Mesendoderm (in vitro differentiated cells): Measurements from ENCODE around the gene ZNF80.

Experiments
- DNase-seq: peaks from one replicate; pipeline ENCODE4 v3.0.0; 2013
- H2AK5ac ChIP-seq: 2 replicates; pipeline ENCODE4 v1.6.1; 2013; ENCODE audit warnings: low read length, inconsistent platforms
- H2BK120ac ChIP-seq: 2 replicates; pipeline ENCODE4 v1.6.1; 2013; ENCODE audit warnings: low read depth, mild to moderate bottlenecking, low read length, moderate library complexity, mixed read lengths
- H2BK15ac ChIP-seq: replicated peaks from 2 replicates; pipeline ENCODE4 v1.6.1; 2013; ENCODE audit warnings: low read depth, mild to moderate bottlenecking, moderate library complexity
- H2BK5ac ChIP-seq: 2 replicates; pipeline ENCODE4 v1.6.1; 2013; ENCODE audit warnings: low read length, inconsistent platforms
- H3K18ac ChIP-seq: 2 replicates; pipeline ENCODE4 v1.6.1; 2013; ENCODE audit warnings: mild to moderate bottlenecking, low read length, mixed read lengths
- H3K23ac ChIP-seq: one replicate; pipeline ENCODE4 v1.6.1; 2013; ENCODE audit warnings: low read length
- H3K27ac ChIP-seq: 2 replicates; pipeline ENCODE4 v1.5.1; 2013; ENCODE audit warnings: low read depth, mild to moderate bottlenecking, inconsistent platforms, low read length, moderate library complexity
- H3K27me3 ChIP-seq: 2 replicates; pipeline ENCODE4 v1.6.1; 2013; ENCODE audit warnings: low read length, control low read depth, mild to moderate bottlenecking, inconsistent platforms; ENCODE audit not compliant: insufficient read depth, poor library complexity
- H3K36me3 ChIP-seq: 2 replicates; pipeline ENCODE4 v1.6.1; 2013; ENCODE audit warnings: low read length, inconsistent platforms; ENCODE audit not compliant: control insufficient read depth, insufficient read depth
- H3K4ac ChIP-seq: one replicate; pipeline ENCODE4 v1.6.1; 2013; ENCODE audit warnings: low read depth, mild to moderate bottlenecking, low read length, moderate library complexity
- H3K4me1 ChIP-seq: 2 replicates; pipeline ENCODE4 v1.6.1; 2013; ENCODE audit warnings: low read depth, low read length, inconsistent platforms; ENCODE audit not compliant: control insufficient read depth
- H3K4me2 ChIP-seq: 2 replicates; pipeline ENCODE4 v1.6.1; 2013; ENCODE audit warnings: low read length
- H3K4me3 ChIP-seq: 2 replicates; pipeline ENCODE4 v1.5.1; 2013; ENCODE audit warnings: mild to moderate bottlenecking, low read length
- H3K56ac ChIP-seq: one replicate; pipeline ENCODE4 v1.6.1; 2013; ENCODE audit warnings: low read length
- H3K79me1 ChIP-seq: 2 replicates; pipeline ENCODE4 v1.6.1; 2013; ENCODE audit warnings: low read length, inconsistent platforms
- H3K79me2 ChIP-seq: 2 replicates; pipeline ENCODE4 v1.6.1; 2013; ENCODE audit warnings: mild to moderate bottlenecking, low read length; ENCODE audit not compliant: control insufficient read depth, insufficient read depth
- H3K9ac ChIP-seq: 2 replicates; pipeline ENCODE4 v1.6.1; 2013; ENCODE audit warnings: low read length, inconsistent platforms
- H4K5ac ChIP-seq: one replicate; pipeline ENCODE4 v1.6.1; 2013; ENCODE audit warnings: low read length
- H4K8ac ChIP-seq: one replicate; pipeline ENCODE4 v1.6.1; 2013; ENCODE audit warnings: low read depth, mild to moderate bottlenecking, control low read depth, low read length, moderate library complexity
- WGBS: extraction: QIAGEN DNeasy Blood & Tissue Kit; methylation state at CpG from one replicate; pipeline ENCODE4 v1.1.7; 2013; ENCODE audit warnings: low lambda C conversion rate, missing lambda C conversion rate; ENCODE audit not compliant: insufficient coverage; ENCODE audit errors: extremely low coverage; 5-methylcytosine and 5-hydroxymethylcytosine counted together

The ZNF80 gene

GRCh38 chr3:114218578-114219185 is 18.7 kb downstream of the ZNF80 start:
- no peak overlapping the region for H3K56ac ChIP-seq
- H3K4ac ChIP-seq, result no peak overlapping the region
- DNase-seq, result no peak
- H4K8ac ChIP-seq, result no peak overlapping the region
- H3K4me3 ChIP-seq, result no peak overlapping the region
- H3K79me2 ChIP-seq, result no peaks in the 10 kb centered on the region
- H3K27me3 ChIP-seq, result no peaks in the 10 kb centered on the region
- no peaks in the 10 kb centered on the region for H3K79me1 ChIP-seq
- no peak overlapping the region for H3K4me2 ChIP-seq
- no peak overlapping the region for H2AK5ac ChIP-seq
- H2BK120ac ChIP-seq, result no peak overlapping the region
- H4K5ac ChIP-seq, result no peak overlapping the region
- H3K9ac ChIP-seq, result no peak overlapping the region
- no peak overlapping the region for H2BK5ac ChIP-seq
- no CpG with 5 or more reads among the region's 12 CpGs for WGBS
- no peak overlapping the region for H3K27ac ChIP-seq
- no peak overlapping the region for H3K18ac ChIP-seq
- no peak overlapping the region for H2BK15ac ChIP-seq
- peaks cover 6% of the 10 kb centered on the region for H3K4me1 ChIP-seq
- no peak overlapping the region for H3K23ac ChIP-seq
- H3K36me3 ChIP-seq, result no peaks in the 10 kb centered on the region

GRCh38 chr3:114218006-114218405 is 19.4 kb downstream of the ZNF80 start:
- Histone ChIP-seq H3K56ac (no peak overlapping the region), H3K4ac (no peak overlapping the region)

GRCh38 chr3:114217266-114217665 is 20.1 kb downstream of the ZNF80 start:
- peaks cover 15% of the 10 kb centered on the region for H3K4me1 ChIP-seq
- no peak overlapping the region for H3K18ac ChIP-seq
- H3K79me2 ChIP-seq, result no peaks in the 10 kb centered on the region
- no peak overlapping the region for H4K5ac ChIP-seq
- H3K27me3 ChIP-seq, result no peaks in the 10 kb centered on the region
- H3K36me3 ChIP-seq, result no peaks in the 10 kb centered on the region
- H3K27ac ChIP-seq, result no peak overlapping the region
- no peak overlapping the region for H3K4me3 ChIP-seq
- no peak overlapping the region for H3K4ac ChIP-seq
- no peak overlapping the region for H3K56ac ChIP-seq
- DNase-seq, result no peak
- H2BK120ac ChIP-seq, result no peak overlapping the region
- H3K79me1 ChIP-seq, result no peaks in the 10 kb centered on the region
- H3K23ac ChIP-seq, result no peak overlapping the region
- H3K4me2 ChIP-seq, result no peak overlapping the region
- no peak overlapping the region for H4K8ac ChIP-seq
- H3K9ac ChIP-seq, result no peak overlapping the region
- no peak overlapping the region for H2AK5ac ChIP-seq
- H2BK15ac ChIP-seq, result no peak overlapping the region
- H2BK5ac ChIP-seq, result no peak overlapping the region

More at GRCh38 chr3:114218006-114218405, 19.4 kb downstream of the ZNF80 start:
- H2BK120ac ChIP-seq, result no peak overlapping the region
- H3K79me2 ChIP-seq, result no peaks in the 10 kb centered on the region
- H4K5ac ChIP-seq, result no peak overlapping the region
- peak overlapping the region; percentile 22 for H3K18ac ChIP-seq
- H4K8ac ChIP-seq, result no peak overlapping the region
- no peak overlapping the region for H3K4me2 ChIP-seq
- H3K27ac ChIP-seq, result no peak overlapping the region
- WGBS, result no CpG with 5 or more reads among the region's 3 CpGs
- H3K4me1 ChIP-seq, result peaks cover 10% of the 10 kb centered on the region
- H2BK5ac ChIP-seq, result no peak overlapping the region
- H3K27me3 ChIP-seq, result no peaks in the 10 kb centered on the region
- no peaks in the 10 kb centered on the region for H3K79me1 ChIP-seq
- H3K36me3 ChIP-seq, result no peaks in the 10 kb centered on the region
- DNase-seq, result peak; percentile 45
- no peak overlapping the region for H2BK15ac ChIP-seq
- H2AK5ac ChIP-seq, result no peak overlapping the region
- no peak overlapping the region for H3K9ac ChIP-seq
- no peak overlapping the region for H3K4me3 ChIP-seq
- H3K23ac ChIP-seq, result no peak overlapping the region

- Histone ChIP-seq H3K36me3 (no peaks in the 10 kb centered on the region), H3K27me3 (no peaks in the 10 kb centered on the region), H3K56ac (no peak overlapping the region), H2BK15ac (no peak overlapping the region), H3K79me2 (no peaks in the 10 kb centered on the region), H3K4me3 (no peak overlapping the region), H3K23ac (no peak overlapping the region), H3K27ac (no peak overlapping the region), H3K79me1 (no peaks in the 10 kb centered on the region), H4K8ac (no peak overlapping the region), H2AK5ac (peak overlapping the region; percentile 7), H4K5ac (no peak overlapping the region), H3K9ac (no peak overlapping the region), H2BK5ac (peak overlapping the region; percentile 4), H2BK120ac (no peak overlapping the region), H3K18ac (no peak overlapping the region), H3K4me2 (no peak overlapping the region), H3K4ac (no peak overlapping the region), H3K4me1 (peaks cover 15% of the 10 kb centered on the region)
- no CpG with 5 or more reads among the region's 5 CpGs for WGBS
- no peak for DNase-seq
Observed at GRCh38 chr3:114216186-114216970, 21.0 kb downstream of the ZNF80 start.

GRCh38 chr3:114214542-114215341 is 22.6 kb downstream of the ZNF80 start:
- H3K79me2 ChIP-seq, result no peaks in the 10 kb centered on the region
- H3K4me2 ChIP-seq, result no peak overlapping the region
- H3K27ac ChIP-seq, result peak overlapping the region; percentile 17
- peak overlapping the region; percentile 51 for H3K18ac ChIP-seq
- no peak overlapping the region for H3K9ac ChIP-seq
- H2AK5ac ChIP-seq, result no peak overlapping the region
- no peaks in the 10 kb centered on the region for H3K79me1 ChIP-seq
- H3K36me3 ChIP-seq, result no peaks in the 10 kb centered on the region
- peaks cover 15% of the 10 kb centered on the region for H3K4me1 ChIP-seq
- H3K27me3 ChIP-seq, result no peaks in the 10 kb centered on the region
- H2BK120ac ChIP-seq, result peak overlapping the region; percentile 39
- H3K4me3 ChIP-seq, result no peak overlapping the region
- WGBS, result no CpG with 5 or more reads among the region's 6 CpGs
- no peak overlapping the region for H4K5ac ChIP-seq
- no peak overlapping the region for H4K8ac ChIP-seq
- no peak overlapping the region for H2BK15ac ChIP-seq
- H3K23ac ChIP-seq, result no peak overlapping the region
- peak overlapping the region; percentile 78 for H3K4ac ChIP-seq
- peak; percentile 59 for DNase-seq
- peak overlapping the region; percentile 86 for H2BK5ac ChIP-seq
- H3K56ac ChIP-seq, result peak overlapping the region; percentile 61
